NCI-H1048 (cell line): ENCODE measurements around the gene SCG2.
"Not testable (repeated sequence)": the region's sequence is repeated elsewhere in the genome, so short reads cannot be mapped to it uniquely, and the experiment has no call there.

Experiments used
- DNase-seq: peaks from one replicate; lab custom pipeline; 2025; lab: John Stamatoyannopoulos, UW

Gene SCG2

DNA sequence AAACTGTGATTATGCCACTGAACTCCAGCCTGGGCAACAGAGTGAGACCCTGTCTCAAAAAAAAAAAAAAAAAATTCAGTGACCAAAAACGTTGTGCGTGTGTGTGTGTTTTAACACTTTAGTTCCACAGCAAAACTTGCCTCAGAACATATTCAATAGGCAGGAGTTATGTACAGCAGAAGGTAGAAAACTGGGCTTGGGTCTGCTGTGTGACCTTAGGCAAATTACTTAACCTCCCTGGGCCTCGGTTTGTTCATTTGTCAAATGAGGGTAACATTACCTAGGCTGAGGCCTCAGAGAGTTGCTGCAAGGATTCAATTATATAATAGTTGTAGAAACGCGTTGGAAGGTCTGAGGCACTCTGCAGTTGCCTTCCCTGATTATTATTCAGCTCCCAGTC lies 10.3 kb upstream of the SCG2 start:
- no peak for DNase-seq

DNA sequence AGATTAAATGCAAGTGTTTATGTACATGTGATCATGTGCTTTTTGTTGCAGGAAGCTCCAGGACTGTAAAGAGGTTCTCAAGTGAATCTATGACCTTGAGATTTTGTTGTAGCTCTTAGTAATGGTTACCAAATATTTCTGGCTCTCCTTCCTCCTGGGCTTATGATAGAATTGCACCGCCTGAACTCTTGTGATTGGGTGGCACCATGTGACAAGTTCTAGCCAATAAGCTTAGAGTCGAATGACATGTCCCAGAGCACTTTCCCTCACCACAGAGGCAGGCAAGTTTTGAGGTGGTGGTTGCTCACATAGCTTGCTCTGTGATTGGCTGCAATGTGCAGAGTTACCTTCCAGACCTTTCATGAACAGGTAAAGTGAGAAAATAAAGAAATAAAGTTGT lies 8.9 kb upstream of the SCG2 start:
- no peak for DNase-seq

DNA sequence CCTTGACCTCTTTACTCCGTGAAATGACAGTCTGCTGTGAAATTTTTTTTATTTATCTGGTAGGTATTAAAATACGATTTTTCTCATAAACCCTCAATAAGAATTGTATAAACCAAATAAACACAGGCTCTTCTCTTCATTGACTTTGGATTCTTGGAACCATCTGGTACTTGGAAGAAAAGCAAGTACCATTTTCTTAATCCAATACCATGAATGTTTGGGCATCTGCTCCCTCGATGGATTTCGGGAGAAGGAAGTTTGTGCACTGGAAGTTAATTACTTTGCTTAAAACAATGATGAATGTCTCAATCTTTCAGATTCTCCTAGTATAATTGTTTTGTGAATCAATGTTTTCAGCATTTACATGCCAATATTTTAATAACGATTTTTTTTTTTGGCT lies 5.3 kb upstream of the SCG2 start:
- no peak for DNase-seq

DNA sequence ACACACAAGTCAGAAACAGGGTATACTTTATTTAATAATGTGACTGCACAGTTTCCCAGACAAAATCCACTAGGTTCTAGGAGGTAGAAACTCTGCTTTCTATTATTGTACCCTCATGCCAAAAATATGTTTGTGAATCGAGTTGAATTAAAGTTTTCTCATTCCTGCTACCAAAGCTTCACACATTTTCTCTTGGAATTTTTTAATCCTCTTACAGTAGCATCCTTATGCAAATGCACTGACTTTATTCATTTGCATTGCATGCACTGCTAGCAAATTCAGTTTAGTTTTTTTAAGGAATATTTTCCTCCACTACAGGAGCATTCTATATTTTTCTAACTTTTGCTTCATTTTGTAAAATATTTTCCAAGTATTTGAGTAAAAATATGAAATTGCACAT lies 4.8 kb upstream of the SCG2 start:
- no peak for DNase-seq

GRCh38 chr2:223604231-223604630 lies 2.1 kb upstream of the SCG2 start:
- no peak for DNase-seq

GRCh38 chr2:223602972-223603371 lies 811 bp upstream of the SCG2 start:
- no peak for DNase-seq

- no peak for DNase-seq
Measured at GRCh38 chr2:223601018-223601417, 1.1 kb downstream of the SCG2 start.

DNA sequence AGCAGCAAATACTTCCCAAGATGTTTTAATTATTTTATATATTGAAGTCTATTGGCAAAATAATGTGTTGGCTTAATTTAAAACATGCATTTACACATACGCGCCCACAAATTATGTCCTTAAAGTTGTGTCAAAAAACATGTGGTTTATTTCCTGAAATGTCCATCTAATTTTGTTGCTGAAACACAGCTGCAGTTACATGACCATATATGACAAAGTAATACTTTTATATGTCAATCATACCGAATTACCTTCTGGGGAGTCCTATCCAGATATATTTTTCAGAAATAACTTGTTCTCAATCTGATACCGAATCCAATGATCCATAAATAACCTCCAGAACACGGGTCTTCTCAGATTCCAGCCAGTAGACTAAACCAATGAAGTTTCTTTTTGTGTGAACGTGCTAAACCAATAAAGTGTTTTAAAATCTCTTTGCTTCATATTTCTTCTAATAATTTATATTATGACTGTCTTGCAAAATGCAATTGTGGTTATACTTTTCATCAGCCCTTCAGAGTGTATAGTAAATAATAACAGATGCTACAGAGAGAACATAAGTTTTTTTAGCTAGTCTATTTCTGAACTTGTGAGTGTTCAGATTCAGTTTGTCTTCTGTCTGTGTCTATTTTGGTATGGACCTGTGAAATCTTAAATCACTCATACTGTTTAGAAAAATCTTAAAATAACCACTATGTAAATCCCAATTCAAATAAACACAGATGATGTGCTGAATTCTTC lies 2.4 kb downstream of the SCG2 start:
- no peak for DNase-seq

GRCh38 chr2:223598994-223599639 lies 3.0 kb downstream of the SCG2 start:
- DNase-seq, result no peak

DNA sequence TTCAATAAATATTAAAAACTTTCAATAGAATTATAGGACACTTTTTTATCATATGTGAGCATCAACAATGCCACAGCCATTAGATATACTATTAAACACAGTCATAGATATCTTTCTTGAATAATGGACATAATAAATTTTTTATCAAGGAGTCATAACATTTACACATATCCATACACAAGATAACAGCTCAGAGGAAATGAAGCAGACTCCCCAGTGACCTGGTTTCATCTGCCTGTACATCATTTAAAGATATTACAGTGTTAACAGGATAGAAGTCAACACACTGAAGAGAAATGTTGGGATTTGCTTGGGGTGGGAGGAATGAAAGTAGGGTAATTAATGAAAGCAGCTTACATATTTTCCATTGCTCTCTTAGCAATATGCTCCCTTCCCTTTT lies 5.1 kb downstream of the SCG2 start:
- DNase-seq, result no peak

GRCh38 chr2:223596208-223596607 lies 6.0 kb downstream of the SCG2 start:
- DNase-seq, result no peak

DNA sequence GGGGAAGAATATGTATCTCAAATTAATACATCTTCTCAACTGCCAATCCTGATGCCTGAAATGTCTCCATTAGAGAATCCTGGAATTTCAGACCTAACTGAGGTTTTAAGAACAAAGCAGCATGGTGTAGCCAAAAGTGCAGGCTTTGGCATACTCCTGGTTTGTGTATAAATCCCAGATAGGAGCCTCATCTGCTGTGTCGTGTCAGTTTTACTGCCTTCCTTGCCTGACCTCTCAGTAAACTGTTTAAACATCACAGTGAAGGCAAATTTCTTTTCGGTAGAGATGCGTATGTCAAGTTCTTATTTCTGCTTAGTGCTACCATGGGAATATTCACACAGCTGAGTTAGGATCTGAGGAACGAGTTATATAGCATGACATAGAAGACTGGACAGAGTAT lies 7.3 kb downstream of the SCG2 start:
- DNase-seq, result no peak

DNA sequence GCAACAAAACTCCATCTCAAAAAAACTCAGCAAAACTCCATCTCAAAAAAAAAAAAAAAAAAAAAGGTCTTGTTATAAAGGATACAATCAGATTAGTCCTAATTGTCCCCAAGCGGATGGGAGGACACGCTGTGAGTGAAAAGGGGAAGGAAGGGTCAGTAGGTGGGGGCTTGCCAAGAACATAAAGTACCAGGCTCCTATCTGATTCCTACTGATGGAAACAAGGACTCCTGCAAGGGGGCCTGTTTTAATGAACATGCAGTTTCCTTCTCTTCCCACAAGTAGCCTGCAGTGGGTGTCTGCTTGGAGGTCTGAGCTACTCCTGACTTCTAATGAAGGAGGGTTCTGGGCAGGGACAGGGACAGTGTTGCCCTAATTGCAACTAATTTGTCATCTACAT lies 7.9 kb downstream of the SCG2 start:
- no peak for DNase-seq

GRCh38 chr2:223592689-223593088 lies 9.5 kb downstream of the SCG2 start:
- DNase-seq, result not testable (repeated sequence)

GRCh38 chr2:223591596-223591995 lies 10.6 kb downstream of the SCG2 start:
- no peak for DNase-seq

GRCh38 chr2:223590964-223591363 lies 11.2 kb downstream of the SCG2 start:
- DNase-seq, result no peak

DNA sequence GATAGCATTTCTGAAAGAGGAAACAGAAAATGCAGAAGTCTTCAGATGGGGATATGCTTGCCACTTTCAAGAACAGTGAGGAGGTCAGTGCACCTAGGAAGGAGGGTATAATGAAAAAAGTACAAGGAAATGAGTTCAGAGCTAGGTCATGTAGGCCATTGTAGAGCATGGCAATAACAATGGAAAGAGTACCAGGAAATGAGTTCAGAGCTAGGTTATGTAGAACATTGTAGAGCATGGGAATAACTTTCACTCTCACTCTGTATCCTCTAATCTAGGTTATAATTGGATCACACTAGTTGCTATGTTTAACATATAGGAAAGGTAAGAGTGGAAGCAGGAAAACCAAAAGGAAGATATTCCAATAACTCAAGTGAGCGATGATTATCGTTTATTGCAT lies 12.3 kb downstream of the SCG2 start:
- DNase-seq, result no peak

GRCh38 chr2:223588251-223588650 lies 13.9 kb downstream of the SCG2 start:
- DNase-seq, result no peak

- no peak for DNase-seq
Measured at GRCh38 chr2:223587301-223587700, 14.9 kb downstream of the SCG2 start.

DNA sequence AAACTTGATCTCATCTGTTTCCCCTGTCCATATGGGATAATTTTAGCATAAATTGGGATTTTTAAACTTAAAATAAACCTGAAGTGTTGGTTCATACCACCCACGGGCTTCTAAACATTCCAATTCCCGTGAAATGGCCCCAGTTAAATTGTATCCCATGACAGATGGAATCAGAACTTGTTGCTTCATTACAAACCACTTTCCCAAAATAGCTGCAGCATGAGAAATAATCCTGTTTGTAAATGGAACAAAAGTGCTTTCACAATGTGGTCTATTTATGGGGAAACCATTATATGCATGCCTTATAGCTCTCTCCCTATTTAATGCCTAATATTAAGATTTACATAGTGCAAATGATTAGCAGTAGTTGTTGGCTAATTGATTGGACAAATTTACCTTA lies 15.9 kb downstream of the SCG2 start:
- DNase-seq, result no peak

GRCh38 chr2:223585666-223586065 lies 16.5 kb downstream of the SCG2 start:
- no peak for DNase-seq

DNA sequence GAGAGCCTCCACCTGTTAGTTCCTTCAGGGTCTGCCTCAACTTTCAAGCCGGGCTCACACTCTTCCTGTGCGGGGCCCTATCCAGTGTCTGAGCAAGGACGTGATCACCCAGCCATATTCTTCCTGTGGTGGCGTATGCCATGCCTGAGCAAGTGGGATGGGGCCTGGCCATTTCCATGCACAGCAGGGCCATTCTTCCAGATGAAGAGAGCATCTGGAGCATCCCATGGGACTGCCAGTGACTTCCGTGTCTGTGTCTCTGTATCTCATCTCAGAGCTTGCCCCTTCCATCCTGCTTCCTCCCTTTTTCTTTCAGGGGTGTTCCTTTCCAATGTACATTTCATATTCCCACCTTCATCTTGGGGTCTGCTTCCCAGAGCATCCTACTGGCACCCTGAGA lies 20.2 kb downstream of the SCG2 start:
- no peak for DNase-seq

- DNase-seq, result no peak
Measured at GRCh38 chr2:223580951-223581350, 21.2 kb downstream of the SCG2 start.

GRCh38 chr2:223578846-223579245 lies 23.3 kb downstream of the SCG2 start:
- no peak for DNase-seq
